HL-60 (cell line): ENCODE data around the gene LEPROT.

Experiments used
- CTCF ChIP-seq: IDR thresholded peaks from one replicate; pipeline ENCODE4 v1.5.1; 2011; ENCODE audit warnings: low read length, control low read depth, inconsistent platforms; ENCODE audit not compliant: insufficient read depth
- POLR2AphosphoS5 ChIP-seq: IDR thresholded peaks from 2 replicates; pipeline ENCODE4 v1.6.1; 2012; ENCODE audit warnings: low read depth
- REST ChIP-seq: IDR thresholded peaks from 2 replicates; pipeline ENCODE4 v1.6.1; 2012; ENCODE audit warnings: low read depth; ENCODE audit not compliant: insufficient replicate concordance
- SPI1 ChIP-seq: IDR thresholded peaks from 2 replicates; pipeline ENCODE4 v1.6.1; 2012; ENCODE audit warnings: low read depth, mild to moderate bottlenecking, borderline replicate concordance

DNA sequence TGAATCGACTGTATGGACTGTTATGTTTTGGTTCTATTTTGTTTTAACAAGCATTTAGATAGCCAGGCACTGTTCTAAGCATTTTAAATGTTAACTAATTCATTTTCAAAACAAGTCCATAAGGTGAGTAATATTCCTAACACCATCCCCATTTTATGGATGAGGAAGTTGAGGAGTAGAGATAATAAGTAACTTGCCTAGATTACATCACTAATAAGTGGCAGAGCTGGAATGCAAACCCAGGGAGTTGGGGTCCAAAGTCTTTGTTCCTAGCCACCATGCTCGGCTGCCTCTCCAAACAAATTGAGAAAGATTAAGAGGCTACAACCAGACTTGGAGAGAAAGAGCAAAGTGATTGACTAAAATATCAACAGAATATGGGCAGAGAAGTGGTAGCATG lies 12.6 kb upstream of the LEPROT start:
- no peak for TF ChIP-seq POLR2AphosphoS5
- no peak for TF ChIP-seq CTCF
- TF ChIP-seq SPI1 = no peak
- TF ChIP-seq REST = no peak
